Fibroblast of villous mesenchyme (primary cell): ENCODE data around the gene MMEL1. TPM values are rescaled to one million over a fixed set of nuclear protein-coding genes. Genes with fewer than 3 reads are reported as not detected.

Experiments used
- DNase-seq: peaks from one replicate; pipeline ENCODE4 v3.0.0-alpha.2; 2010; ENCODE audit warnings: low read depth
- H3K4me3 ChIP-seq: 2 replicates; pipeline ENCODE4 v1.5.1; 2011; ENCODE audit warnings: low read depth, mild to moderate bottlenecking, low read length
- CTCF ChIP-seq: IDR thresholded peaks from 2 replicates; pipeline ENCODE4 v1.5.1; 2012; ENCODE audit warnings: low read depth, mild to moderate bottlenecking, low read length; ENCODE audit not compliant: insufficient read depth
- total RNA-seq: library from RNA; depleted of rRNA; stranded (reverse); fragments of >200 nt; gene quantifications from 2 replicates; pipeline ENCODE4 v1.2.3, GENCODE V29; 2012

MMEL1 gene
- total RNA-seq, 1 donor = under 0.01 TPM

- DNase-seq = no peak
- no peak for TF ChIP-seq CTCF
- H3K4me3 ChIP-seq = no peak overlapping the region
Observed at GRCh38 chr1:2639203-2639602, 6.4 kb upstream of the MMEL1 start.

GRCh38 chr1:2638466-2639115 is 5.8 kb upstream of the MMEL1 start:
- TF ChIP-seq CTCF = no peak
- DNase-seq = no peak

DNA sequence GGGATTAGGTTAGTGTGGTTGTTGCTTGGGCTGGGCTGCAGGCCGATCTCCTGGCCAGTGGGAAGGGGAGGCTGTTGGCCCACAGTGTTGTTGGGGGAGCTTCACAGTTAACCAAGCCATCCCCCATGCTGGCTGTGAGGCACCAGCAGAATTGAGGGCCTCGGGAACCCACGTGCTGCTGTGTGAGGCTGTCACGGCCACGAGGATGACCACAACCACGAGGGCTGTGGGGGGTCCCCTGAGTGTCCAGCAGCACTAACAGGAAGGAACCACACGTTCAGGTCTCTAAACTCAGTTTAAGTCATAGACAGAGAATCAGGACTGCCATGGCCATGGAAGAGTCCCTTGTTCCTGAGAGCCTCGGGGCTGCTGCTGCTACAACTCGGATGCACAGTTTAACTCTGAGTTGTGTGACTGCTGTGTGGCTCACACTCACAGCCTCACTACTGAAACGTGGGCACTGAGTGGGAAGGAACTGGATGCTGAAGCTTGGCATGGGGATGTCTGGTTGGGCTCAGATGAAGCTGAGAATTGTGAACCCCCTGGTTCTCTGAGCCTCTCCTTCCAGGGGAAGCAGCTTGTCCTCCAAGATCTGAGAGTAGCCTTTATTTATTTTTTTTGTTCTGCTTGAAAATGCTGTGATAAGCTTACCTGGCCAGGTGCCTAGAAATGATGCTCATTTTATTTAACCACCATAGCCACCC is 4.8 kb upstream of the MMEL1 start:
- no peak for TF ChIP-seq CTCF
- no peak for DNase-seq
- H3K4me3 ChIP-seq = no peak overlapping the region

More at GRCh38 chr1:2638466-2639115, 5.8 kb upstream of the MMEL1 start:
- no peak overlapping the region for H3K4me3 ChIP-seq

GRCh38 chr1:2636733-2637132 is 3.9 kb upstream of the MMEL1 start:
- no peak for TF ChIP-seq CTCF
- DNase-seq = no peak
- no peak overlapping the region for H3K4me3 ChIP-seq

DNA sequence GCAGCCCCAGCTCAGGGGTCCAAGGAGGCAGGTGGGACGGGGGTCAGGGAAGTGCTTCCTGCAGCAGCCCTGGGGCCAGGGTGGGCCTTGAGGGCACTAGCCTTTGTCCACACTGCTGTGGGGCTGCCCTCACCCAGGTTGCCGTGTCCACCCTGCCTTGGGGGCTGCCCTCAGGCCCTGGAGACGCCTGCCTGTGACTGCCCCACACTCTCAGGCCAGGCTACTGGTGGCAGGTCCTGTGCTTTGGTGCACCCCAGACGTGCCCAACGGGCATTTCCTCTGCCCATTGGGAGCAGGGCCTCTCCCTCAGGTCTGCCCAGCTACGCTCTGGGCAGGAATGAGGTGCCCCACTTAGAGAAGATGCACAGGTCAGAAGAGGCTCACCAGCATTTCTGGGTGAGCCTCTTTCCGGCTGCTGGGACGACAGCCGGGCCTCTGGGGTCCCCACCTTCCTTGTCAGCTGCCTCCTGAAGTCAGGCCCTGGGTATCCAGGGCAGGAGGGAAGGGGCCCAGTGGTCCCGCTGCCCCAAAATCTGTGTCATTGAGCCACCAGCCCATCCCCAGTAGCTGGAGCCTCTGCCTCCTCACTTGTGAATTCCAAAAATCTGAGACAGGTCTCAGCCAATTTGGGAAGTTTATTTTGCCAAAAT is 2.7 kb upstream of the MMEL1 start:
- DNase-seq = no peak
- TF ChIP-seq CTCF = no peak
- no peak overlapping the region for H3K4me3 ChIP-seq

GRCh38 chr1:2633936-2634491 is 1.2 kb upstream of the MMEL1 start:
- no peak overlapping the region for H3K4me3 ChIP-seq
- no peak for TF ChIP-seq CTCF
- no peak for DNase-seq
